HG02588 (cell line): Measurements from ENCODE around the gene OIT3.

Experiments
- ATAC-seq: cut with Tn5 transposase; IDR thresholded peaks from one replicate; pipeline ENCODE4 v1.9.1; 2021; ENCODE audit warnings: mild to moderate bottlenecking, moderate library complexity; ENCODE audit not compliant: unreplicated experiment

The OIT3 gene

DNA sequence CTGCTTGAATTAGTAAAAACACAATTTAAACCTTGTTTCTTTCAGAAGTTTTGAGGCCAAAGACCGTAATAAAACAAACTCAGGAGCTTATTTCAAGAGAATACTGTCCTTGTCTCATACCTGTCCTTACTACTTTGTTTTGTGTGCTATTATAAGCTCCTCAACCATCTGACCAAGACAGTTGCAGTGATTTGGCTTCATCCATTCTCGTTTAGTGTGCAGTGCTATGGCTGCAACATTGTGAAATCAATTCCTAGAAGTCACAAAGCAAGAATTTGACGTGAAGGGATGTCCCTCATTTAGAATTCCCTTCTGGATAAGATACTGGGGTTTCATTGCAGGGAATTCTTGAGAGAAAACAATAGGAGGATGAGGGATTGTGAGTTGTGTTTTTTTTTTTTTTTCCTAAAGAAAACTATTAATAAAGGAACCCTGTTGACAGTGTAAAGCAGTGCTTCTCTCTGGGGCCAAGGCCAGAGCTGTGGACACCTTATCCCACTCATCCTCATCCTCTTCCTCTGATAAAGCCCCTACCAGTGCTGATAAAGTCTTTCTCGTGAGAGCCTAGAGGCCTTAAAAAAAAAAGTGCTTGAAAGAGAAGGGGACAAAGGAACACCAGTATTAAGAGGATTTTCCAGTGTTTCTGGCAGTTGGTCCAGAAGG, at the start of gene OIT3:
OIT3 (plus strand) TSS at position 604 of the 663 bp plus-strand sequence. CDS start 60 bp downstream, outside the sequence.
- ATAC-seq: no peak

DNA sequence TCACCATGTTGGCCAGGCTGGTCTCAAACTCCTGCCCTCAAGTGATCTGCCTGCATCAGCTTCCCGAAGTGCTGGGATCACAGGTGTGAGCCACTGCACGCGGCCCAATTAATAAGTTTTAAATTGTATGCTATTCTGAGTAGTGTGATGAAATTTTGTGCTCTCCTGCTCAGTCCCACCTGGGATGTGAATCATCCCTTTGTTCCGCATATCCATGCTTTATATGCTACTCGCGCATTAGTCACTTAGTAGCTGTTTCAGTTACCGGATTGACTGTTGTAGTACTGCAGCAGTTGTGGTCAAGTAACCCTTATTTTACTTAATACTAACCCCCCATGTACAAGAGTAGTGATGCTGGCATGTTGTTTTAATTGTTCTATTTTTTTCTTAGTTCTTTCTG, 47.3 kb upstream of the OIT3 start:
- no peak for ATAC-seq

DNA sequence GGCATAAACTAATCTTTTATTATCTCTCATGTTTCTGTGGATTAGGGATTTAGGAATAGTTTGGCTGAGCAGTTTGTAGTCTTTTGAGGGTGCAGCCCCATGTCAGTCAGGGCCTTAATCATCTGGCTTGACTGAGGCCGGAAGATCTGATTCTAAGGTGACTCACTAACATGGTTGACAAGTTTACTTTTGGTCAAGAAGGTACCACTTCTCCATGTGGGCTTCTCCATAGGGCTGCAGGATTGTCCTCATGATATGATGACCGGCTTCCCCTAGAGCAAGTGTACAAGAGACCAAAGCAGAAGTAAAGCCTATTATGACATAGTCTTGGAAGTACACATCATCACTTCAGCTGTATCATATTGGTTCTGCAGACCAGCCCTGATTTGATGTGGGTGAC, 45.9 kb upstream of the OIT3 start:
- no peak for ATAC-seq

- ATAC-seq: no peak
Observed at GRCh38 chr10:72850861-72851260, 42.7 kb upstream of the OIT3 start.

- no peak for ATAC-seq
Observed at GRCh38 chr10:72851509-72851908, 42.0 kb upstream of the OIT3 start.

- ATAC-seq: no peak
Observed at GRCh38 chr10:72852508-72852907, 41.0 kb upstream of the OIT3 start.

- no peak for ATAC-seq
Observed at GRCh38 chr10:72855129-72855528, 38.4 kb upstream of the OIT3 start.

GRCh38 chr10:72855790-72856189, 37.7 kb upstream of the OIT3 start:
- ATAC-seq: no peak

DNA sequence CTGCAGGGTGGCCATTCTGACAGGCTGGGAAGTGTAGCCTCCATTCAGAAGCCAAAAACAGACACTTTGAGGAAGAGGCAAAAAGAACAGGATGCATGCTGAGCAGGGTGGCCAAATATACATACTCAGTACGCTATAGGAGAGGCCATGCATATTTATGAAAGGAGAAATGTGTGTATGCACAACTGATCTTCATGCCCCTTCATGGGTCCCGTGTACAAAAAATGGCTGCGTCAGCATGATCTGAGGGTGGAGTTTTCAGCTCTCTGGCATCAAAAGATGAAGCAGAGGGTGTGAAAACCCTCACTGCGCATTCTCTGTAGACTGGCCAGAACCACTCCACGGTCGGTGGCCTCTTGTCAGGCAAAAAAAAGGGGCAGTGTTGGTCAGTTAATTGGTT, 35.5 kb upstream of the OIT3 start:
- no peak for ATAC-seq

- no peak for ATAC-seq
Observed at GRCh38 chr10:72862957-72863356, 30.6 kb upstream of the OIT3 start.

DNA sequence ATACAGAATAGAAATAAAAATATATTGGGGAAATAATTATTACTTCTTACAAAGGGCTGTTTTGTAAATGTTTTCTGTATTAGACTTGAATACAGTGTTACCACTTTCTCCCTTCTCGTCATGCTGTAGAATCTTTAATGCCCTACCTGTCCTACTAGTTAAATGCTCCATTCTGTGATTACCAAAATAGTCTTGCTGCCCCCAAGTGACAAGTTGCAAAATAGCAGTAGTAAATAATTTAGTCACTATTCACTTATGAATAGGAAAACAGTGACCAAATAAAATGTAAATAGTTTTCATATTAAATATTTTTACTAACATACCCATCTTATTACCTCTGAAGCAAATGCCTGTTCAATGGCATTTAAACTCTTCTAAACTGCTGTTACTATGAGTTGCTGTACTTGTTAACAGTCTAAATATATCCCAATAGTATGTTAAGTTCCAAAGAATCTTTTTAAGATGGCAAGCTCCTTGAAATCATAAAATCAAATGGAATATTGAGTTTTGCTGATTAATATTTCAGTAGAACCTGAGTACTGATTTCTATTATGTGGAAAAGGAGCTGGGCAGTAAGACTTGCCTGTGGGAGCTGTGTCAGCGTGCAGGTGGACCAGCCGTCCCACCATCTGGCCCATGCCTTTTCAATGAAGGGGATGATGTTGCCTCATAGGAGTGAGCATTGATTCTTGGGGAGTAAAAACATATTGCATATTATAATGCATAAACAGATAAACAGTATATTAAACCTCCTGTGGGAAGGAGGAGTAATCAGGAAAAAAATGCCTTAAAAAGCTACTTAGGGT, 18.1 kb upstream of the OIT3 start:
- ATAC-seq: no peak

GRCh38 chr10:72879245-72879644, 14.3 kb upstream of the OIT3 start:
- no peak for ATAC-seq

DNA sequence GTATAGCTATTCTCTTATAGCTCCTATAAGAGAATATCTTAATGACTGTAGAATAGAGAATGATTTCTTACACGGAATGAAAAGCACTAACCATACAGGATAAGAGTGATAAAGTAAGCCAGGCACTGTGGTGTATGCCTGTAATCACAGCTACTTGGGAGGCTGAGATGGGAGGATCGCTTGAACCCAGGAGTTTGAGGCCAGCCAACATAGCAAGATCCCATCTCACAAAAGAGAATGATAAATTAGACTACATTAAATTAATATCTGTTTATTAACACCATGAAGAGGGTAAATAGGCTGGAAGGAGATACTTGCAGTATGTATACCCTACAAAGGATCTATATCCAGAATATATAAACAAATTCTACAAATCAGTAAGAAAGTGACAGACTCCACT, 12.2 kb upstream of the OIT3 start:
- no peak for ATAC-seq

GRCh38 chr10:72883861-72884260, 9.7 kb upstream of the OIT3 start:
- no peak for ATAC-seq

GRCh38 chr10:72885953-72886352, 7.6 kb upstream of the OIT3 start:
- no peak for ATAC-seq

DNA sequence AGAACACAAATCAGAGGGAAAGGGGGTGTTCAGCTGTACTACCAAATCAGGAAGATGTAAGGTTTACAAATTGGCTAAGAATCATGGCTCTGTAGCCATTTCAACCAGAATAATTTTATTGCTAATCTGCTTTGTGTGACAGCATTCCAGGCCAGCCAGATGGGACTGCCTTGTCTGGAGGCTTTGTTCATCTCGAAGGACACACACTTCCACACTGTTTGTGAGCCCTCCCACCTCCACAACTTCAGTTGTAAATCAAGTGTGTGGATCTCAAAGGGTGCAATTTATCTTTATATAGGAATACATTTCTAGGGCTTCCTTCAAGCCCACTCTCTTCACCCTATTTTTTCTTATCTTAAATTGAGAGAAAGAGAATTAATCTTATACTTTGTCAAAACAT, 6.9 kb upstream of the OIT3 start:
- ATAC-seq: no peak

- ATAC-seq: no peak
Observed at GRCh38 chr10:72887043-72887442, 6.5 kb upstream of the OIT3 start.

DNA sequence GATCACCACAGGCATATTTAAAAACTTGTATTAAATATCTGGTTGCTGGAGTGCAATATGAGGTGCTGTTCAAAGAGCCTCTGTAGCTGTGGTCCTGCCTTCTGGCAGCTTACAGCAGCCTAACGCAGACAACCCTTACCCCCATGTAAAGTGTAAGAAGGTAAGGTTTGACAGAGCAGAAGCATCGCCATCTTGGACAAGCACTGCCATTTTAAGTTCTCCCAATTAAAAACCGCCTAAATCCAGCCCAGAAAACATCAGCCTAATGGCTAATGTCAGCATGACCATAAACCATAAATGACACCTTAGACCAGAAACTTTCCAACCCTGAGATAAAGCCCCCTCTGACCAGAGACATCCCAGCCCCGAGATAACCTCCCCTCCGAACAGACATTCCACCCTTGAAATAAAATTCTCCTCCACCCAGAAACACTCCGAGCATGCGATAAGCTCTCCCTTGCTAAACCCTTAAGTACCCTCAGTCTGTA, 5.3 kb upstream of the OIT3 start:
- no peak for ATAC-seq

- no peak for ATAC-seq
Observed at GRCh38 chr10:72889391-72889831, 4.1 kb upstream of the OIT3 start.

DNA sequence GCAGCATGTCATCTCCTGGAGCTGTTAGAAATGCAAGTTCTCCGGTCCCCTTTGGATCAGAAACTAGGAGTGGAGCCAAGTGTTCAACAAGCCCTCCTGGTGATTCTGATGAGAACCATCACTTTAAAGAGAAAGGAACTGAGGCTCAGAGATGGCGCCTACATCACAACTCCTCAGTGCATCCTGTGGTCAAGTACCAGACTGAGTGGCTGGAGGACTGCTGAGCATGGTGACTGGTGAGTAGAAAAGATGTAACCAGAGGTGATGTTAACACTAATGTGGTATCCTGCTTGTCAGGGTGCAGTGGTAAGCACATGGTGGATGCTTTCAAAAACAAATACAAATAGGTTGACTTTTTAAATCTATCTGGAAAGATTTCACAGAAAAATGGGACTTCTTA, 3.5 kb upstream of the OIT3 start:
- no peak for ATAC-seq

- no peak for ATAC-seq
Observed at GRCh38 chr10:72895236-72895850, 1.8 kb downstream of the OIT3 start.

DNA sequence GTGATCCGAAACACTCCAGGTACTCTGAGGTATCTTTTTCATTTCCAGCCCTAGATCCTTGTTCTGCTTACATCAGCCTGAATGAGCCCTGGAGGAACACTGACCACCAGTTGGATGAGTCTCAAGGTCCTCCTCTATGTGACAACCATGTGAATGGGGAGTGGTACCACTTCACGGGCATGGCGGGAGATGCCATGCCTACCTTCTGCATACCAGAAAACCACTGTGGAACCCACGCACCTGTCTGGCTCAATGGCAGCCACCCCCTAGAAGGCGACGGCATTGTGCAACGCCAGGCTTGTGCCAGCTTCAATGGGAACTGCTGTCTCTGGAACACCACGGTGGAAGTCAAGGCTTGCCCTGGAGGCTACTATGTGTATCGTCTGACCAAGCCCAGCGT, 5.1 kb downstream of the OIT3 start:
- ATAC-seq: no peak
